ENCODE results near the gene TMEM129. TPM values are rescaled to one million over a fixed set of nuclear protein-coding genes. Genes with fewer than 3 reads are reported as not detected.

Gene TMEM129
- total and polyA plus RNA-seq, 2 donors: 15.1 to 23.2 TPM

DNA sequence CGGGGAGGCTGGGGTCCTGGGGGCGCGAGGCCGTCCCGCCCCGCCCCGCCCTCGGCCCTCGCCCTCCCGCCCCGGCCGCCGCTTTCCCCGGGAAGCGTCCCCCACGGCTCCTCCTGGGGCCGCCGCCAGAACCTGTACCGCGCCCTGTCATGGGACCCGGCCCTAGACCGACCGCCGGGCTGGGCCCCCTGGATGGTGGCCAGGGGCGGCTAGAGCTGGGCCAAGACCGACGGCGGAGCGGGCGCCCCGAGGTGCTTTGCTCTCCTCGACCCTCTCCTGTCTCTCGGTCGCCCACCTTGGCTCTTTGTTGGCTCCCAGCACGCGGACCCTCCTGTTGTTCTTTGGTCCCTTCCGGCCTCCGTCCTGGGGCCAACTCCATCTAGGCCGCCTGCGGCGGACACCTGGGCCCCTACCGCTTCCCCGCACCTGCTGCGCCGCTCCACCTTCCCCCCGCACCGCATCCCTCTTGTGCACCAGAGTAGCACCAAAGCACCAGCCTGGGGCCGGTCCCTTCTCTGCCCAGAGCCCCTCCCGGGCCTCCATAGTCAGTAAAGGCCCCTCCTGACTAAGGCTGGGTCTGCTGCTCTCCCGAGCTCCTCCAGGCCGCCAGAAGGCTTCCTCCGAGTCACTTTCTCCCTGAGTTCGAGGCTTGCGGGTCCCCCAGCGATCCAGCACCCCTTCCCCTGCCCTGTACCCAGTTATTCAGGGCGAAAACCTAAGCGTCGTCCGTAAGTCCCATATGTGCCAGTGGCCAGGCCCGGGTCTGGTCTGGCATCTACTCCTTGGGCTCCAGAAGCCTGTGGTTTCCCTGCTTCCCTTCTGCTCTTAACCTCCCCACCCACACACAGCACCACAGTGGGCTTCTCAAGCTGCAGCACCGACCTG, 785 bp upstream of the TMEM129 start:
- Histone ChIP-seq H3K27me3 (ENCODE audit: control insufficient read depth in 2 of 2, insufficient read depth in 1 of 2, low read length in 1 of 2) (no peaks in the 10 kb centered on the region), H3K4me3 (ENCODE audit: low read length in 2 of 2) (peak overlapping the region; percentile 63 to 72), H3K9me3 (ENCODE audit: control insufficient read depth in 2 of 2, insufficient read depth in 1 of 2, low read length in 1 of 2) (no peaks in the 10 kb centered on the region), H3K27ac (ENCODE audit: low read depth in 1 of 2, low read length in 1 of 2) (peak overlapping the region; percentile 98 to 99), H3K4me1 (ENCODE audit: control insufficient read depth in 2 of 2, insufficient read depth in 2 of 2, low read length in 2 of 2) (peaks cover 36 to 44% of the 10 kb centered on the region in 2 donors), H3K36me3 (ENCODE audit: control insufficient read depth in 2 of 2, insufficient read depth in 2 of 2, low read length in 1 of 2) (peaks cover 33 to 49% of the 10 kb centered on the region in 2 donors)
- DNase-seq (ENCODE audit: low read depth in 6 of 9, low spot score in 9 of 9): no peak
- 2% methylated on average over 61 of the region's 61 CpGs for WGBS

DNA sequence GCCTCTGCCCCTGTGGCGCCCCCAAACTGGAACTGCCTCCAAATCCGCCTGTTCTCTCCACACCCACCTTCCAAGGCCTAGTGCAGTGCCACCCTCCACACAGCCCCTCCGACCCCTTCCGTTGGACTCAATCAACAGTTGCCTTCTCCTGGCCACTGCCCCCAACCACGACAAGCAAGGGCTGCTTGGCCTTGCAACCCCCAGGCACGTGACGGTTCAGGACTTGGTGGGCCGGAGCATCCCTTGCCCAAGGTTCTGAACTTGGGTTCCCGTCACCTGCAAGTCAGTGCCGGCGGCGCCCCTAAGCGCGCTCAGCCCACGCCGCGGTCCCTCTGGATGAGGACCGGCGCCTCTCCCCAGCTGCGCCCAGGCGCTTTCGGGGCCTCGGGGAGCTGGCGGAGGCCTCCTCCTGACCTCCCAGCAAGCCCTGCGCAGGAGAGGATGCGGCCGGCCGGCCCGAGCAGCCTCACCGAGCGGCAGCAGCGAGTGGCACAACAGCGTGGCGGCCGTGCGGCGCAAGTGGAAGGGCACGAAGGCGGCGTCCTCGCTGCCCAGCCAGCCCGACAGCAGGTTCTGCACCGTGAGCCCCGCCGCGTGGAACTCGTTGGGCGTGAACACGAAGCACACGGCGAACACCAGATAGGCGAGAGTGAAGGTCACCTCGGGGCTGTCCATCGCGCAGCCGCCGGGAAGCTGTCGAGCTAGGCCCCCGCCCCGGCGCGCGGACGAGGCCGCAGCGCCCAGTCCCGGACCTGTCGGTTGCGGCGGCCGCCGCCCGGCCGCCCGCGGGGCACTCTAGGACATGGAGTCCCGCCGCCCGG, 750 bp downstream of the TMEM129 start:
- Histone ChIP-seq H3K4me1 (ENCODE audit: control insufficient read depth in 2 of 2, insufficient read depth in 2 of 2, low read length in 2 of 2) (peaks cover 29 to 41% of the 10 kb centered on the region in 2 donors), H3K4me3 (ENCODE audit: low read length in 2 of 2) (peak overlapping the region; percentile 55 to 72), H3K36me3 (ENCODE audit: control insufficient read depth in 2 of 2, insufficient read depth in 2 of 2, low read length in 1 of 2) (peaks cover 39 to 49% of the 10 kb centered on the region in 2 donors), H3K9me3 (ENCODE audit: control insufficient read depth in 2 of 2, insufficient read depth in 1 of 2, low read length in 1 of 2) (no peaks in the 10 kb centered on the region), H3K27me3 (ENCODE audit: control insufficient read depth in 2 of 2, insufficient read depth in 1 of 2, low read length in 1 of 2) (no peaks in the 10 kb centered on the region), H3K27ac (ENCODE audit: low read depth in 1 of 2, low read length in 1 of 2) (peak overlapping the region; percentile 77 to 87)
- peak in 1 of 9 donors; percentile 60 for DNase-seq (ENCODE audit: low read depth in 6 of 9, low spot score in 9 of 9)
- WGBS: 1% methylated on average over 79 of the region's 79 CpGs

DNA sequence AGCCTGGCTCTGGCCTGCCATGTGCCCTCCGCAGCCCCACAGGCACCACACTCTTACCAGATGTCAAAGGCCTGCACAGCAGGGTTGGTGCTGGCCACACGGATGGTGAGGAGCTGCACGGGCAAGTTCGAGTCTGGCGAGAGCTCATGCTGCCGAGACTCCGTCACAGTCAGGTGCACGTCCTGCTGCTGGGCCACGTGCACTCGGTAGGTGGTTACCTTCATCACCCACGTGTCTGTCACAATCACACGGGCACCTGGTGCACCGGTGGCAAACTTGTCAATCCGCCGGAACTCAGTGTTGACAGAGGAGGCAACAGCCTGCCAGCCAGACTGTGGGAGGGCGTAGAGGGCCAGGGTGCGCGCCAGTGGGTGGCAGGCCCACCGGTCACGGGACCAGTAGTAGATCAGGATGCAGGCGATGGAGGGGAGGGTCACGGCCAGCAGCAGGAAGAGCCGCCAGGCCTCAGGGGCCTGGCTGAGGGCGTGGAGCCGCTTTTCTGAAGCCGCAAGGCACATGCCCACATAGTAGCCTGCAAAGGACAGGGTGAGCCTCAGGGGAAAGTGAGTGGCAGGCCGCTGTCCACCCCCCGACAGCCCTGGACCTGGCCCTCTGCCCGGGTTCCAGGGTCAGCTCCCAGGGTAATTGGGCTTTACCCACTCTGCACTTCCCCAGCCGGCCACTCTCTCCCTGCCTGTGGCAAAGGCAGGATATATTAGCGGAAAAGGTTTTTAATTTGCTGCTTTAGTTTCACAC, 2.9 kb downstream of the TMEM129 start:
- Histone ChIP-seq H3K9me3 (ENCODE audit: control insufficient read depth in 2 of 2, insufficient read depth in 1 of 2, low read length in 1 of 2) (no peaks in the 10 kb centered on the region), H3K27ac (ENCODE audit: low read depth in 1 of 2, low read length in 1 of 2) (no peak overlapping the region), H3K36me3 (ENCODE audit: control insufficient read depth in 2 of 2, insufficient read depth in 2 of 2, low read length in 1 of 2) (peaks cover 30 to 39% of the 10 kb centered on the region in 2 donors), H3K4me1 (ENCODE audit: control insufficient read depth in 2 of 2, insufficient read depth in 2 of 2, low read length in 2 of 2) (peaks cover 38 to 56% of the 10 kb centered on the region in 2 donors), H3K27me3 (ENCODE audit: control insufficient read depth in 2 of 2, insufficient read depth in 1 of 2, low read length in 1 of 2) (no peaks in the 10 kb centered on the region), H3K4me3 (ENCODE audit: low read length in 2 of 2) (no peak overlapping the region)
- no peak for DNase-seq (ENCODE audit: low read depth in 6 of 9, low spot score in 9 of 9)
- WGBS: 97% methylated on average over 31 of the region's 31 CpGs

DNA sequence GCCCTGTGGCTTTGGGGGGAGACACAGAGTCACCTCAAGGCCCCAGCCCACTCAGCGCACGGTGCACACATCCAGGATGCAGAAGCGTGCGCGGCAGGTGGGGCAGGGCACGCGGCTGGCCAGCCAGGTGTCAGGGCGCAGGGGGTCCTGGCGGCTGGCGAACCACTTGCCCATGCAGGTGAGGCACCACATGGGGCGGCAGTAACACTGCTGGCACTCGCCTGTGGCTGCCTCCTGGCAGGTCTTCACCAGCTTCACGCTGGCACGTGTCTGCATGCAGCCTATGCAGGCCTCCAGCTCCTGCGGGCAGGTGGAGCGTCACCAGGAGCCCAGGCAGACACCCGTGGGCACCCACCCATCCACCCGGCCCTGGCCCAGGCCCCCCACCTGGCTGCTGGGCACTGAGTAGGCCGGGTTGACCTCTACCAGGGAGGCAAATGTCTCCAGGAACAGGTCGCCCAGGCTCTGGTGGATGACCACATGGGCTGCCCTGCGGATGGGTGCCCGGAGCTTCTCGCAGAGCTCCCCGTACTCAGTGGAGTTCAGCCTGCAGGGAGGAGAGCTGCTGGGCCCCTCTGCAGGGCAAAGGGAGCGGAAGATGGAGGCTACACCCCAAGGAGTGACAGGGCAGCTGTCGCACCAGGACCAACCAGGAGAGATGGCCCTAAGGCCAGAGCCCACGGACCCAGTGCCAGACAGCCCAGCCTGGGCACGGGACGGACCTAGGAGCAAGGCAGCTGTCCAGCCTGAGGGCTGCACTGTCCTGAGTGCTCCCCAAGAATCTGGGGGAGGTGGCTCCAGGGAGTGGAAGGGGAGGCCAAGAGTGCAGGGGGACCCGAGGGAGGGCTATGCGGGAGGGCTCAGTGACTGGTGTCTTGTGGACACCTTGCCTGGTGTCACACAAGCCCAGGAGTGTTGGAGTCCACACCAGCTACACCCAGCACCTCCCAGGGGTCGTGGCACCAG, 3.7 kb downstream of the TMEM129 start:
- H3K4me3 ChIP-seq (ENCODE audit: low read length in 2 of 2): no peak overlapping the region
- no peak overlapping the region for H3K27ac ChIP-seq (ENCODE audit: low read depth in 1 of 2, low read length in 1 of 2)
- H3K4me1 ChIP-seq (ENCODE audit: control insufficient read depth in 2 of 2, insufficient read depth in 2 of 2, low read length in 2 of 2): peaks cover 32 to 51% of the 10 kb centered on the region in 2 donors
- peaks cover 29 to 37% of the 10 kb centered on the region in 2 donors for H3K36me3 ChIP-seq (ENCODE audit: control insufficient read depth in 2 of 2, insufficient read depth in 2 of 2, low read length in 1 of 2)
- no peaks in the 10 kb centered on the region for H3K27me3 ChIP-seq (ENCODE audit: control insufficient read depth in 2 of 2, insufficient read depth in 1 of 2, low read length in 1 of 2)
- H3K9me3 ChIP-seq (ENCODE audit: control insufficient read depth in 2 of 2, insufficient read depth in 1 of 2, low read length in 1 of 2): no peaks in the 10 kb centered on the region
- DNase-seq (ENCODE audit: low read depth in 6 of 9, low spot score in 9 of 9): no peak
- 96% methylated on average over 32 of the region's 32 CpGs for WGBS

DNA sequence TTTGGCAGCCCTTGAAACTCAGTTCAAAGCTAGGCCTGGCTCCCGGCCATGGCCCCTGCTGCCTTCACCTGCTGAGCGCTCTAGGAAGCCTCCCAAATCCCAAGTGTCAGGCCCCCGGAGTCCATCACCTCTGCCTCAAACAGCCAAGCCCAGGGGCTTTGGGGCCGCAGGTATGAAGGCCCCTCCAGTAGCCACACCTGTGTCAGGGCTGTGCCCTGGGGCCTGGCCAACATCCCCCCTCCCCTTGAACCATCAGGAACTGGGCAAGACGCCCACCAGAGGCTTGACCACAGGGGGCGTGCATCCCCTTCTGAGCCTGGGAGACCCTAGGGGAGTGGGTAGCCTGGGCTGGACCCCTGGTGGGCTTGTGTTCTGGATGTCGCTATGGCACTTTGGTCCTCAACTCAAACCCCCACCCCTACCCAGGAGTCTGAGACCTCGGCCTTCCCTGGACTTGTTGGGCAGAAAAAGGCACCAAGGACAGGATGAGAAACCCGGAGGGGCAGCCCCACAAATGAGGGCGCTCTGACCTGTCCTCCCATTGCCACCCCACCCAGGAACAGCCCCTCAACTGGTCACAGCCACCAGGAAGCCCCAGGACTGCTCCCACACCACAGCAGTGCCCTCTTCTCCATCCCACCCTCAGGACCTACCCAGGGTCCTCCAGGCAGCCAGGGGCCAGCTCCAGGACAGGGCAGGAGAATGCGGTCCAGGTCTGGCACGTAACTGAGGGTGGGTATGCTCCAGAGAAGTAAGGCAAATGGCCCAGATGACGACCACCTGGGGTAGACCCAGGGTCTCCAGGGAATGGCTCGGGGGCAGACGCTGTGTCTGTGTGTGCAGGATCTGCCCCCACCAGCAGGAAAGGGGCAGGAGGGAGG, 4.8 kb downstream of the TMEM129 start:
- no peaks in the 10 kb centered on the region for H3K9me3 ChIP-seq (ENCODE audit: control insufficient read depth in 2 of 2, insufficient read depth in 1 of 2, low read length in 1 of 2)
- H3K27ac ChIP-seq (ENCODE audit: low read depth in 1 of 2, low read length in 1 of 2): no peak overlapping the region
- H3K4me1 ChIP-seq (ENCODE audit: control insufficient read depth in 2 of 2, insufficient read depth in 2 of 2, low read length in 2 of 2): peaks cover 24 to 45% of the 10 kb centered on the region in 2 donors
- peaks cover 27 to 37% of the 10 kb centered on the region in 2 donors for H3K36me3 ChIP-seq (ENCODE audit: control insufficient read depth in 2 of 2, insufficient read depth in 2 of 2, low read length in 1 of 2)
- H3K4me3 ChIP-seq (ENCODE audit: low read length in 2 of 2): no peak overlapping the region
- WGBS: 95% methylated on average over 15 of the region's 15 CpGs
- no peaks in the 10 kb centered on the region for H3K27me3 ChIP-seq (ENCODE audit: control insufficient read depth in 2 of 2, insufficient read depth in 1 of 2, low read length in 1 of 2)
- no peak for DNase-seq (ENCODE audit: low read depth in 6 of 9, low spot score in 9 of 9)

DNA sequence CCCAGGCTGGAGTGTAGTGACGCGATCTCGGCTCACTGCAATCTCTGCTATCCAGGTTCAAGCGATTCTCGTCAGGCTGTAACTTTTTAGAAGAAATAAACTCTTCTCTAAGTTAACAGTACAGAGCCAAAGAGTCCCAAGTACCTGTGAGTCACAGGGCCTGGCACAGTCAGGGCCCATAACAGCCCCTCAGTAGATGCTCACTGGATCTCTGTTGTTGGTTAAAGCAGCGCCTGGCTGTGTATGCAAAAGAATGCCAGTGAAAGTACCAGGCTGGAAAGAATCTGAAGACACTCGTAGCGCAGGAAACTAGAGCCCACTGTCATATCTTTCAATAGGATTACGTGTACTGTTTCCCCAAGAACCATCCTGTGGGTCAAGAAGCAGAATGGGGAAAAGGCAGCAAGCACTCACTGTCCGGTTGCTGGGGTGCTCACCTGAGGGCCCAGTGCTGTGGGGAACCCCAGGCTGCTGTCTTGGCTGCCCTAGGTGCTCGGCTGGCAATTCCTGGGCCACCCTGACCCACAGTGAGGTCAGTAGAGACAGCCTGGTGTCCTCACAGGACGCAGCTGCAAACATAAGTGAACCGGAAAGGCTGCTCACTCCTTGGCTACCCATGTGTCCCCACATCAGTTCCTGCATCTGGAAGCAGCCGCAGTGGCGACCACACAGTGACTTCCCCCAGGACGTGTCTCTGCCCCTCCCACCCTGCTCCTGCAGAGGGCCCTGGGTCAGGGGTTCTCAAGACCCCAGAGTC, 5.9 kb downstream of the TMEM129 start:
- peaks cover 27 to 38% of the 10 kb centered on the region in 2 donors for H3K36me3 ChIP-seq (ENCODE audit: control insufficient read depth in 2 of 2, insufficient read depth in 2 of 2, low read length in 1 of 2)
- H3K4me1 ChIP-seq (ENCODE audit: control insufficient read depth in 2 of 2, insufficient read depth in 2 of 2, low read length in 2 of 2): peaks cover 29 to 53% of the 10 kb centered on the region in 2 donors
- H3K27ac ChIP-seq (ENCODE audit: low read depth in 1 of 2, low read length in 1 of 2): peak overlapping the region in 1 of 2 donors; percentile 55
- no peaks in the 10 kb centered on the region for H3K27me3 ChIP-seq (ENCODE audit: control insufficient read depth in 2 of 2, insufficient read depth in 1 of 2, low read length in 1 of 2)
- 70% methylated on average over 16 of the region's 16 CpGs for WGBS
- DNase-seq (ENCODE audit: low read depth in 6 of 9, low spot score in 9 of 9): no peak
- no peaks in the 10 kb centered on the region for H3K9me3 ChIP-seq (ENCODE audit: control insufficient read depth in 2 of 2, insufficient read depth in 1 of 2, low read length in 1 of 2)
- no peak overlapping the region for H3K4me3 ChIP-seq (ENCODE audit: low read length in 2 of 2)

DNA sequence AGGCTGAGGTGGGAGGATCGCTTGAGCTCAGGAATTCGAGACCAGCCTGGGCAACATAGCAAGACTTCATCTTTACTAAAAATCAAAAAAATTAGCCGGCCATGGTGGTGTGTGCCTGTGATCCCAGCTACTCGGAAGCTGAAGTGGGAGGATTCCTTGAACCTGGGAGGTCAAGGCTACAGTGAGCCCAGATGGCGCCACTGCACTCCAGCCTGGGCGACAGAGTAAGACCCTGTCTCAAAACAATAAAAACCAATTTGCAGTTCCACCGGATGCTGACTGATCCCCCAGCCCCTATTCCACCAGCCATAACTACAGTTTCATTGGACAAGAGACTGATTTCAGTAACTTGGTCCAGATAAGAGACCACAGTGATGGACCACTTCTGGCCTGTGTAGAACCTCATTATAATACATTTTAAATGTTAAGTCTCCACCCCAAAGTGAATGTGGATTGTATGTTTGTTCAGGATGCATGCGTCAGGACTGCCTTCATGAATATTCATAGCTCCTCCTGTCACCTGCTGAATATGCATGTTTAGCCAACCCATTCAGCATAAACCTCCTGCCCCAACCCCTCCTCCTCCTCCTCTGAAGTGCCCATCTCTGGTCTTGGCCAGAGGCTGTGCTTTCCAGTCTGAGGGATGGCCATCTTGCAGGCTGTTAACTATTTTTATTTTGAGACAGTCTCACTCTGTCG, 6.7 kb downstream of the TMEM129 start:
- Histone ChIP-seq H3K27me3 (ENCODE audit: control insufficient read depth in 2 of 2, insufficient read depth in 1 of 2, low read length in 1 of 2) (no peaks in the 10 kb centered on the region), H3K9me3 (ENCODE audit: control insufficient read depth in 2 of 2, insufficient read depth in 1 of 2, low read length in 1 of 2) (no peaks in the 10 kb centered on the region), H3K27ac (ENCODE audit: low read depth in 1 of 2, low read length in 1 of 2) (no peak overlapping the region), H3K36me3 (ENCODE audit: control insufficient read depth in 2 of 2, insufficient read depth in 2 of 2, low read length in 1 of 2) (peaks cover 27 to 43% of the 10 kb centered on the region in 2 donors), H3K4me1 (ENCODE audit: control insufficient read depth in 2 of 2, insufficient read depth in 2 of 2, low read length in 2 of 2) (peaks cover 22 to 52% of the 10 kb centered on the region in 2 donors), H3K4me3 (ENCODE audit: low read length in 2 of 2) (no peak overlapping the region)
- WGBS: 91% methylated on average over 9 of the region's 9 CpGs
- no peak for DNase-seq (ENCODE audit: low read depth in 6 of 9, low spot score in 9 of 9)
